ENCODE results near the gene PCDHGA1.
"Not testable (repeated sequence)": the region's sequence is repeated elsewhere in the genome, so short reads cannot be mapped to it uniquely, and the experiment has no call there.

The PCDHGA1 gene

DNA sequence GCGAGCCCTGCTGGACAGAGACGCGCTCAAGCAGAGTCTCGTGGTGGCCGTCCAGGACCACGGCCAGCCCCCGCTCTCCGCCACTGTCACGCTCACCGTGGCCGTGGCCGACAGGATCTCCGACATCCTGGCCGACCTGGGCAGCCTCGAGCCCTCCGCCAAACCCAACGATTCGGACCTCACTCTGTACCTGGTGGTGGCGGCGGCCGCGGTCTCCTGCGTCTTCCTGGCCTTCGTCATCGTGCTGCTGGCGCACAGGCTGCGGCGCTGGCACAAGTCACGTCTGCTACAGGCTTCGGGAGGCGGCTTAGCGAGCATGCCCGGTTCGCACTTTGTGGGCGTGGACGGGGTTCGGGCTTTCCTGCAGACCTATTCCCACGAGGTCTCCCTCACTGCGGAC lies 2.3 kb downstream of the PCDHGA1 start:
- not testable (repeated sequence) for H3K79me1 ChIP-seq (ENCODE audit: low read depth, low read length); H2BK120ac ChIP-seq (ENCODE audit: low read depth, low read length); H3K23ac ChIP-seq (ENCODE audit: low read depth, low read length, poor library complexity); H3K4me1 ChIP-seq (ENCODE audit: control insufficient read depth in 2 of 2, insufficient read depth in 1 of 2, low read depth in 1 of 2, low read length in 2 of 2); H3K9ac ChIP-seq (ENCODE audit: low read depth, low read length, poor library complexity); H2BK5ac ChIP-seq (ENCODE audit: low read length); H3K4me3 ChIP-seq (ENCODE audit: low read length in 2 of 2); H2AFZ ChIP-seq (ENCODE audit: low read length); H3K27me3 ChIP-seq (ENCODE audit: control insufficient read depth in 3 of 3, insufficient read depth in 3 of 3, low read depth in 1 of 3, low read length in 3 of 3); H3K4me2 ChIP-seq (ENCODE audit: insufficient read depth, low read length, poor library complexity, severe bottlenecking); H2BK12ac ChIP-seq (ENCODE audit: low read length); H3K18ac ChIP-seq (ENCODE audit: low read length); H3K36me3 ChIP-seq (replicated peaks in 1 of 2; ENCODE audit: control insufficient read depth in 2 of 2, insufficient read depth in 2 of 2, low read length in 2 of 2); H2AK5ac ChIP-seq (ENCODE audit: low read depth, low read length); H3K4ac ChIP-seq (ENCODE audit: low read length); DNase-seq (ENCODE audit: low spot score); H4K8ac ChIP-seq (ENCODE audit: low read depth, low read length); H2BK15ac ChIP-seq (ENCODE audit: low read length); H3K27ac ChIP-seq (replicated peaks; ENCODE audit: low read length); H3K14ac ChIP-seq (ENCODE audit: low read length); H4K91ac ChIP-seq (ENCODE audit: low read depth, low read length, poor library complexity)
- peaks cover 21 to 27% of the 10 kb centered on the region in 2 donors for H3K9me3 ChIP-seq (replicated peaks in 1 of 2; ENCODE audit: control insufficient read depth in 2 of 2, insufficient read depth in 1 of 2, low read depth in 1 of 2, low read length in 2 of 2)
- no CpG with 5 or more reads among the region's 39 CpGs for WGBS, 2 donors (ENCODE audit: extremely low coverage in 2 of 2, insufficient read length in 2 of 2, insufficient replicate concordance in 1 of 2)

DNA sequence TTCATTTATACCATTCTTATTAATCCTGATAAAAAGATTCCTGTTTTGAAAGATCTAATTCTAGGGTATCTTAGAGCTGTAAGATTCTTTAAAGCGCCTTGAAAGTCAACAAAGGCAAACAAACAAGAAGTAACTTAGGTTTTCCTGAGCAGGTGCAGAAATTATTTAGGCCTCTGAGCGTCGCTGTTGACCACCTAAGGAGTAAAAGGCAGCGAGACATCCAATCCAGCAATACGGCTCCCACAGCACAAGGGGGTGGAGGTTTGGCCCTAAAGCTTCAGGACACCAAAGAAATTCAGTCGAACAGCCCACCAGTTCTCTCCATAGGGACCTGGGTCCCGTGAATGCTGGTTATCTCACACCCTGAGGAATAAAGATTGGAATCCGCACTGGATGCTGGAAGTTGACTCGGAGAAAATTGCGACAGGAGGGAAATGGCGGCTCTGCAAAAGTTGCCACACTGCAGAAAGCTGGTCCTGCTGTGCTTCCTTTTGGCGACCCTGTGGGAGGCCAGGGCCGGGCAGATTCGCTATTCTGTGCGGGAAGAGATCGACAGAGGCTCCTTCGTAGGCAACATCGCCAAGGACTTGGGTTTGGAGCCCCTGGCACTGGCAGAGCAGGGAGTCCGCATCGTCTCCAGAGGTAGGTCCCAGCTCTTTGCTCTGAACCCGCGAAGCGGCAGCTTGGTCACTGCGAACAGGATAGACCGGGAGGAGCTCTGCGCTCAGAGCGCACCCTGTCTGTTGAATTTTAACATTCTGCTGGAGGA lies 8.4 kb downstream of the PCDHGA1 start, which contains the start of gene PCDHGA2:
Gene PCDHGA2 (plus strand): TSS at position 223 of the 769 bp plus-strand sequence.
- no peak within 1 kb of the TSS for H2BK5ac ChIP-seq (ENCODE audit: low read length)
- no peaks in the 10 kb centered on the region for H3K27me3 ChIP-seq (ENCODE audit: control insufficient read depth in 3 of 3, insufficient read depth in 3 of 3, low read depth in 1 of 3, low read length in 3 of 3)
- H4K8ac ChIP-seq (ENCODE audit: low read depth, low read length) = no peak within 1 kb of the TSS
- no peak within 1 kb of the TSS for H2AFZ ChIP-seq (ENCODE audit: low read length)
- H2BK12ac ChIP-seq (ENCODE audit: low read length) = no peak within 1 kb of the TSS
- no peaks in the 10 kb centered on the region for H3K4me1 ChIP-seq (ENCODE audit: control insufficient read depth in 2 of 2, insufficient read depth in 1 of 2, low read depth in 1 of 2, low read length in 2 of 2)
- DNase-seq (ENCODE audit: low spot score) = no peak
- H3K18ac ChIP-seq (ENCODE audit: low read length) = no peak within 1 kb of the TSS
- no peak within 1 kb of the TSS for H4K91ac ChIP-seq (ENCODE audit: low read depth, low read length, poor library complexity)
- no peak within 1 kb of the TSS for H2BK15ac ChIP-seq (ENCODE audit: low read length)
- no peak within 1 kb of the TSS for H2AK5ac ChIP-seq (ENCODE audit: low read depth, low read length)
- no peak within 1 kb of the TSS for H2BK120ac ChIP-seq (ENCODE audit: low read depth, low read length)
- H3K23ac ChIP-seq (ENCODE audit: low read depth, low read length, poor library complexity) = no peak within 1 kb of the TSS
- peaks cover 0 to 2% of the 10 kb centered on the region in 2 donors for H3K36me3 ChIP-seq (replicated peaks in 1 of 2; ENCODE audit: control insufficient read depth in 2 of 2, insufficient read depth in 2 of 2, low read length in 2 of 2)
- no peak within 1 kb of the TSS for H3K4me3 ChIP-seq (ENCODE audit: low read length in 2 of 2)
- H3K79me1 ChIP-seq (ENCODE audit: low read depth, low read length) = no peaks in the 10 kb centered on the region
- H3K14ac ChIP-seq (ENCODE audit: low read length) = no peak within 1 kb of the TSS
- H3K4me2 ChIP-seq (ENCODE audit: insufficient read depth, low read length, poor library complexity, severe bottlenecking) = no peak within 1 kb of the TSS
- H3K9me3 ChIP-seq (replicated peaks in 1 of 2; ENCODE audit: control insufficient read depth in 2 of 2, insufficient read depth in 1 of 2, low read depth in 1 of 2, low read length in 2 of 2) = peaks cover 15 to 17% of the 10 kb centered on the region in 2 donors
- H3K4ac ChIP-seq (ENCODE audit: low read length) = no peak within 1 kb of the TSS
- no peak within 1 kb of the TSS for H3K27ac ChIP-seq (replicated peaks; ENCODE audit: low read length)
- no peak within 1 kb of the TSS for H3K9ac ChIP-seq (ENCODE audit: low read depth, low read length, poor library complexity)
- WGBS, 2 donors (ENCODE audit: extremely low coverage in 2 of 2, insufficient read length in 2 of 2, insufficient replicate concordance in 1 of 2) = no CpG with 5 or more reads among the region's 27 CpGs

DNA sequence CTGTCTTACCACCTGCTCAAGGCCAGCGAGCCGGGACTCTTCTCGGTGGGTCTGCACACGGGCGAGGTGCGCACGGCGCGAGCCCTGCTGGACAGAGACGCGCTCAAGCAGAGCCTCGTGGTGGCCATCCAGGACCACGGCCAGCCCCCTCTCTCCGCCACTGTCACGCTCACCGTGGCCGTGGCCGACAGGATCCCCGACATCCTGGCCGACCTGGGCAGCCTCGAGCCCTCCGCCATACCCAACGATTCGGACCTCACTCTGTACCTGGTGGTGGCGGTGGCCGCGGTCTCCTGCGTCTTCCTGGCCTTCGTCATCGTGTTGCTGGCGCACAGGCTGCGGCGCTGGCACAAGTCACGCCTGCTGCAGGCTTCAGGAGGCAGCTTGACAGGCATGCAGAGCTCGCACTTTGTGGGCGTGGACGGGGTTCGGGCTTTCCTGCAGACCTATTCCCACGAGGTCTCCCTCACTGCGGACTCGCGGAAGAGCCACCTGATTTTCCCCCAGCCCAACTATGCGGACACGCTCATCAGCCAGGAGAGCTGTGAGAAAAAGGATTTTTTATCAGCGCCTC lies 10.6 kb downstream of the PCDHGA1 start:
- not testable (repeated sequence) for H2BK5ac ChIP-seq (ENCODE audit: low read length); H3K27me3 ChIP-seq (ENCODE audit: control insufficient read depth in 3 of 3, insufficient read depth in 3 of 3, low read depth in 1 of 3, low read length in 3 of 3); H2BK15ac ChIP-seq (ENCODE audit: low read length); H3K27ac ChIP-seq (replicated peaks; ENCODE audit: low read length); H3K9ac ChIP-seq (ENCODE audit: low read depth, low read length, poor library complexity); H3K14ac ChIP-seq (ENCODE audit: low read length); H4K8ac ChIP-seq (ENCODE audit: low read depth, low read length); H3K23ac ChIP-seq (ENCODE audit: low read depth, low read length, poor library complexity); H3K79me1 ChIP-seq (ENCODE audit: low read depth, low read length); H4K91ac ChIP-seq (ENCODE audit: low read depth, low read length, poor library complexity); H3K4me2 ChIP-seq (ENCODE audit: insufficient read depth, low read length, poor library complexity, severe bottlenecking); H3K36me3 ChIP-seq (replicated peaks in 1 of 2; ENCODE audit: control insufficient read depth in 2 of 2, insufficient read depth in 2 of 2, low read length in 2 of 2); H3K4me1 ChIP-seq (ENCODE audit: control insufficient read depth in 2 of 2, insufficient read depth in 1 of 2, low read depth in 1 of 2, low read length in 2 of 2); H3K18ac ChIP-seq (ENCODE audit: low read length); H3K4ac ChIP-seq (ENCODE audit: low read length); H2AK5ac ChIP-seq (ENCODE audit: low read depth, low read length); H2BK120ac ChIP-seq (ENCODE audit: low read depth, low read length); DNase-seq (ENCODE audit: low spot score); H2AFZ ChIP-seq (ENCODE audit: low read length); H3K4me3 ChIP-seq (ENCODE audit: low read length in 2 of 2); H2BK12ac ChIP-seq (ENCODE audit: low read length)
- peaks cover 20 to 32% of the 10 kb centered on the region in 2 donors for H3K9me3 ChIP-seq (replicated peaks in 1 of 2; ENCODE audit: control insufficient read depth in 2 of 2, insufficient read depth in 1 of 2, low read depth in 1 of 2, low read length in 2 of 2)
- WGBS, 2 donors (ENCODE audit: extremely low coverage in 2 of 2, insufficient read length in 2 of 2, insufficient replicate concordance in 1 of 2) = no CpG with 5 or more reads among the region's 45 CpGs

DNA sequence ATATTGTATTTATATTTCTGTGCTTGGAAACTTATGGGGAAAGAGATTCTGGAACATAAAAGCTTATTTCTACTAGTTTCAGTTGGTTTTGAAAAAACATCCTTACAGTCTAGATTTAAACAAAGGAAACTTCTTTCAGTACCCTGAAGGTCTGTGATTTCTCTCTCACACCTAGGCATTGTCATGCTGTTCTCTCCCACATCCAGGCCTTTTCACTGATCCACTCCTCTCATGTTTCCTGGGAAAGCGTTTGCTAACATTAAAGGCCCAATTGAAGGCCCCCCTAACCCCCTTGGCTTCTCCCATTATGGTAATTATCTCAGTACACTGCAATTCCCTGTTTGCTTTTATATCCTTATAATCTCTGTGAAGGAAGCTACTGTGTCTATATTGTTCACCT lies 12.5 kb downstream of the PCDHGA1 start:
- whole genome bisulfite sequencing, 2 donors (ENCODE audit: extremely low coverage in 2 of 2, insufficient read length in 2 of 2, insufficient replicate concordance in 1 of 2) = no CpG with 5 or more reads among the region's 1 CpG
- no peak overlapping the region for H3K18ac ChIP-seq (ENCODE audit: low read length)
- H2AFZ ChIP-seq (ENCODE audit: low read length) = no peak overlapping the region
- no peak overlapping the region for H3K4me2 ChIP-seq (ENCODE audit: insufficient read depth, low read length, poor library complexity, severe bottlenecking)
- H3K27me3 ChIP-seq (ENCODE audit: control insufficient read depth in 3 of 3, insufficient read depth in 3 of 3, low read depth in 1 of 3, low read length in 3 of 3) = no peaks in the 10 kb centered on the region
- no peak overlapping the region for H3K23ac ChIP-seq (ENCODE audit: low read depth, low read length, poor library complexity)
- peaks cover 22 to 32% of the 10 kb centered on the region in 2 donors for H3K9me3 ChIP-seq (replicated peaks in 1 of 2; ENCODE audit: control insufficient read depth in 2 of 2, insufficient read depth in 1 of 2, low read depth in 1 of 2, low read length in 2 of 2)
- H2AK5ac ChIP-seq (ENCODE audit: low read depth, low read length) = no peak overlapping the region
- H2BK15ac ChIP-seq (ENCODE audit: low read length) = no peak overlapping the region
- no peak for DNase-seq (ENCODE audit: low spot score)
- H3K14ac ChIP-seq (ENCODE audit: low read length) = no peak overlapping the region
- H3K27ac ChIP-seq (replicated peaks; ENCODE audit: low read length) = no peak overlapping the region
- H4K8ac ChIP-seq (ENCODE audit: low read depth, low read length) = no peak overlapping the region
- no peak overlapping the region for H3K4me3 ChIP-seq (ENCODE audit: low read length in 2 of 2)
- no peak overlapping the region for H2BK120ac ChIP-seq (ENCODE audit: low read depth, low read length)
- no peak overlapping the region for H4K91ac ChIP-seq (ENCODE audit: low read depth, low read length, poor library complexity)
- no peaks in the 10 kb centered on the region for H3K36me3 ChIP-seq (replicated peaks in 1 of 2; ENCODE audit: control insufficient read depth in 2 of 2, insufficient read depth in 2 of 2, low read length in 2 of 2)
- no peak overlapping the region for H3K9ac ChIP-seq (ENCODE audit: low read depth, low read length, poor library complexity)
- H3K79me1 ChIP-seq (ENCODE audit: low read depth, low read length) = no peaks in the 10 kb centered on the region
- no peak overlapping the region for H2BK5ac ChIP-seq (ENCODE audit: low read length)
- H3K4me1 ChIP-seq (ENCODE audit: control insufficient read depth in 2 of 2, insufficient read depth in 1 of 2, low read depth in 1 of 2, low read length in 2 of 2) = no peaks in the 10 kb centered on the region
- H3K4ac ChIP-seq (ENCODE audit: low read length) = no peak overlapping the region
- no peak overlapping the region for H2BK12ac ChIP-seq (ENCODE audit: low read length)

Data from neuronal stem cell (in vitro differentiated cells).